ENCODE results near the gene USP12.
"Not testable (repeated sequence)": the region's sequence is repeated elsewhere in the genome, so short reads cannot be mapped to it uniquely, and the experiment has no call there.

The USP12 gene

DNA sequence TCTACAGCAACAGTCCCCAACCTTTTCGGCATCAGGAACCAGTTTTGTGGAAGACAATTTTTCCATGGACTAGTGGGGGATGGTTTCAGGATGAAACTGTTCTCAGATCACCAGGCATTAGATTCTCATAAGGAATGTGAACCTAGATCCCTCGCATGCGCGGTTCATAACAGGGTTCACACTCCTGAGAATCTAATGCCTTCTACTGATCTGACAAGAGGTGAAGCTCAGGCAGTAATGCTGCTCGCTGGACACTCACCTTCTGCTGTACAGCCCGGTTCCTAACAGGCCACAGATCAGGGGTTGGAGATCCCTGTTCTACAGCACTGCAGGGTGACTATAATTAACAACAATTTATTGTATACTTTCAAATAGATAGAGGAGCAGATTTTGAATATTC is 21.9 kb downstream of the USP12 start:
- DNase-seq (ENCODE audit: low read depth) = no peak

GRCh38 chr13:27148900-27149299 is 22.7 kb downstream of the USP12 start:
- no peak for DNase-seq (ENCODE audit: low read depth)

DNA sequence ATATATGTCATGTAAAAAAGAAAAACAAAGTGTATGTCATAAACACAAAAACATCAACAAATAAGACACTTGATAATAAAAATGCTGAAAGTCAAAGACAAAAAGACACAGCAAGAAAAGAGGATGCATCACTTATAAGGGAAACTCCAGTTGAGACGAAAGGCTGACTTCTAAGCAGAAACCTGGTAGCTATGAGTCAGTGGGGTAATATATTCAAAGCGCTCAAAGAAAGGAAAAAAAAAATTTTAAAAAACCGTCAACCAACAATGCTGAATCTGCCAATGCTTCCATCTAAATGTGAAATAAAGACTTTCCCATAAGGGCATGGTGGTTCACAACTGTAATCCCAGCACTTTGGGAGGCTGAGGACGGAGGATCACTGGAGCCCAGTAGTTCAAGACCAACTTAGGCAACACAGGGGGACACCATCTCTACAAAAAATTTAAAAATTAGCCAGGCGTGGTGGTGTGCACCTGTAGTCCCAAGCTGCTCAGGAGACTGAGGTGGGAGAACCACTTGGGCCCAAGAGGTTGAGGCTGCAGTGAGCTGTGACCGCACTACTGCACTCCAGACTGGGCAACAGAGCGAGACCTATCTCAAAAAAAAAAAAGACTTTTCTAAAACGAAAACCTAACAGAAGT is 24.0 kb downstream of the USP12 start:
- DNase-seq (ENCODE audit: low read depth) = no peak

DNA sequence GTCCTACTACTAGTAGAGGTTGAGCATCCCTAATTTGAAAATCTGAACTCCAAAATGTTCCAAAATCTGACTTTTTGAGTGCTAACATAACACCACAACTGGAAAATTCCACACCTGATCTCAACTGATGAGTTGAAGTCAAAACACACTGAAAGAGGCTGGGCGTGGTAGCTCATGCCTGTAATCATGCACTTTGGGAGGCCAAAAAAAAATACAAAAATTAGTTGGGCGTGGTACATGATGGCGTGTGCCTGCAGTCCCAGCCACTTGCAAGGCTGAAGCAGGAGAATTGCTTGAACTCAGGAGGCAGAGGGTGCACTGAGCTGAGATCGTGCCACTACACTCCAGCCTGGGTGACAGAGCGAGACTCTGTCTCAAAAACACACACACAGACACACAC is 29.9 kb downstream of the USP12 start:
- no peak for DNase-seq (ENCODE audit: low read depth)

GRCh38 chr13:27141159-27141558 is 30.5 kb downstream of the USP12 start:
- DNase-seq (ENCODE audit: low read depth) = not testable (repeated sequence)

DNA sequence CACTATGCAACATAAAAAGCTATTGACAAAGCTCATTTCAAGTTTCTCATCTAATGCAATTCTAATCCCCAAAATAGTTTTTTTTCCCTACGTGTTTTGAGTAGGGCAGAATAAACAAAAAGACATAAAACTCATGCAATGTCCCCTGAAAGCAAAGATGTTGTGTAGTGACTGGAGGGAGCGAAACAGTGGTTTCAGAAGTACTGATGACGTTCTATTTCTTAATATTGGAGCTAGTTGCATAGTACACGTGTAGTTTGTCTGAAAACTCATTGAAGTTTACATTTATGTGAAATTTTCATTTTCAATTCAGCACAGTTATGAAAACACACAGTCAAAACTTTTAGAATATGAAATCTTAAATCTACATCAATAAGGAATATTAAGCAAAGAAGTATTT is 31.6 kb downstream of the USP12 start:
- DNase-seq (ENCODE audit: low read depth) = no peak

GRCh38 chr13:27139565-27139964 is 32.0 kb downstream of the USP12 start:
- no peak for DNase-seq (ENCODE audit: low read depth)

DNA sequence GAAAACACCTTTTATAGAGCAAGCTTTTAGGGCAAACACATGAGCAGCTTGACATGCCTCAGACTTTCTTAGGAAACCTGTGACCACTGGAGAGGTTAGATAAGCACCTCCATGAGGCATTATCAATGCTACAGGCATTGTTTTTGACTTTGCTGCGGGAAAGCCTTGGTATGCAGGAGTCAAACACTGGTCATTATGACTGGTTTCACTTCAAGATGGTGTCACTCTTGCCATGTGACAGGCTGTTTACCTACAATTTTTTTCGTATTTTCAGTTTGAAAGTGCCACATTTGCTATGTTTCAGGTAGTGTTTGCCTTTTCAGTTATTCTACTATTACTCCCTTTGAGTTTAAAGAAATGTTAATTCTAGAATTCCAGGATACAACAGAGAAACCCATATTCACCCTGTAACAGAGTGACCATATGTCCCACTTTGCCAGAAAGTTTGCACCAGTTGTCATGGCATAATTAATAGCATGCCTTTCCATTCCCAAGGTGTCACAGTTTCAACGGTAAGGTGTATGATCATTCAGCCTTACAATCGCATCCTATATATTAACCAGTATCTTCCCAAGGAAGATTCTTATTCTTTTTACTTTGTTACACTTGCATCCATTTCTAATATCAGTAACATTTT is 33.0 kb downstream of the USP12 start:
- no peak for DNase-seq (ENCODE audit: low read depth)

- no peak for DNase-seq (ENCODE audit: low read depth)
Observed at GRCh38 chr13:27137759-27138158, 33.9 kb downstream of the USP12 start.

DNA sequence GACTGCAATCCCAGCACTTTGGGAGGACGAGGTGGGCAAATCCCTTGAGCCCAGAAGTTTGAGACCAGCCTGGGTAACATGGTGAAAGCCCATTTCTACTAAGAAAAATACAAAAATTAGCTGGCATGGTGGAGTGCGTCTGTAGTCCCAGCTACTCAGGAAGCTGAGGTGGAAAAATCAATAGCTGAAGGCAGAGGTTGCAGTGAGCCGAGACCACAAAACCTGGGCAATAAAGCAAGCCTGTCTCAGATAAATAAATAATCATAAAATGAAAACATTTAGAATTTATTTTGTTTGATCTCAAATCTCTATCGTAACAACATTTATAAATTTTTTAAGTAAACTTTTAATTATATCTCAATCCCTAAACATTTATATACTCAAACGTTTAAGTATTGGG is 36.6 kb downstream of the USP12 start:
- no peak for DNase-seq (ENCODE audit: low read depth)

- DNase-seq (ENCODE audit: low read depth) = no peak
Observed at GRCh38 chr13:27133889-27134288, 37.7 kb downstream of the USP12 start.

- DNase-seq (ENCODE audit: low read depth) = no peak
Observed at GRCh38 chr13:27132538-27132937, 39.1 kb downstream of the USP12 start.

- no peak for DNase-seq (ENCODE audit: low read depth)
Observed at GRCh38 chr13:27131906-27132305, 39.7 kb downstream of the USP12 start.

DNA sequence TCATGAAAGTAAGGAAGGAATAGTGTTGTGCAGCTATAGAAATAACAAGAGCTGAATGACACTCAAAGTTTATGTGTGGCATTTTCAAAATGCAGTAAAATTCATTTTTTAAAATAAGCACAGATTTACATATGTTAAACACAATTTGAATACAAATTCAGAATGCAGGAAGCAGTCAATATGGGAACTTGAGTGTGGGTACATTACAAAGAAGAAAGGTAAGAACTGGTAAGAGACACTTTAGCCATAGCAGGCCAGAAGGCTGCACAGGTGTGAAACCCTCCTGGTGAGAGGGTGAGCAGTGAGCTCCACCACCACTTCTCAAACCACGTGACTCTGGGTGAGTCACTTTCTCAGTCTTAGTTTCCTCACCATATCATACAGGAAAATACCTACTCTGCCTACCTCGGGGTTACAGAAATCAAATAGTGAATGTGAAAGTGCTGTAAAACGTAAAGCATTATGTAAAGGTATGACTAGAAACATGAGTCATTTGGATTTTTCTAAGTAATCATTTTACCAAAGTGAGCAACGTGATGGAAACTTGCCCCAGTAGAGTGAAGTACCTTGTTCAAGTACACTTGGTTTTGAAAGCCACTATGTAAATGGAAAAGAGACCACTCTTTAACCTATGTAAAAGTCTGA is 40.5 kb downstream of the USP12 start:
- DNase-seq (ENCODE audit: low read depth) = peak; percentile 35

DNA sequence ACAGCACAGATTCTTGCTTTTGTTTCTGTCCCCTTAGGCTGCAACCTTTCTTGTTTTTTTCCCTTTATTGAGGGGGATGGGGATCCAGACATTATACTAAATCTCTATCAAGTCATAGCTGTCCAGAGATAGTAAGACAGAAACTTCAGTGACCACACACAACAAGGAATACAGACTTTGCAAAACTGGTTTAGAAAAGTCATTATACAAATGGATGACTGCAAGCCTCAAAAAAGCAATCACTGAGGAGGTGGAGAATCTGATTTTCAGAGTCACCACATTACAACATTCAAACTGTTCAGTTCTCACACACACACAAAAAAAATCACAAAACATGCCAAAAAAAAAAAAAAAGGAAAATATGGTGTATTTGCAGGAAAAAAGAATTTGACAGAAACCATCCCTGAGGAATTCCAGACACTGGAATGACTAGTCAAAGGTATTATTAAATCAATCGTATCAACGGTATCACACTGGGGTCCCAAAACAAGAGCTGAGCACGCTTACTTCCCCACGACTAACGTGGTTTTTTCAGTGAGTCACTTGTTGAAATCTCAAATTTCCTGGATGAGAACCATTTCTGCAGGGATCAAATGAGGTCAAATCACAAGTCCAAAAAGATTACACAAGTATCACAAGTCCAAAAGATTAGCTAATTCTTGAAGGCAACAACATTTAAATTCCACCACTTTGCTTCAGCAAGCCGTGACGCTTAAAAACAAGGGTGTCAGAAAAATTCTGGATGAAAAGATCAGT is 41.2 kb downstream of the USP12 start:
- DNase-seq (ENCODE audit: low read depth) = no peak

DNA sequence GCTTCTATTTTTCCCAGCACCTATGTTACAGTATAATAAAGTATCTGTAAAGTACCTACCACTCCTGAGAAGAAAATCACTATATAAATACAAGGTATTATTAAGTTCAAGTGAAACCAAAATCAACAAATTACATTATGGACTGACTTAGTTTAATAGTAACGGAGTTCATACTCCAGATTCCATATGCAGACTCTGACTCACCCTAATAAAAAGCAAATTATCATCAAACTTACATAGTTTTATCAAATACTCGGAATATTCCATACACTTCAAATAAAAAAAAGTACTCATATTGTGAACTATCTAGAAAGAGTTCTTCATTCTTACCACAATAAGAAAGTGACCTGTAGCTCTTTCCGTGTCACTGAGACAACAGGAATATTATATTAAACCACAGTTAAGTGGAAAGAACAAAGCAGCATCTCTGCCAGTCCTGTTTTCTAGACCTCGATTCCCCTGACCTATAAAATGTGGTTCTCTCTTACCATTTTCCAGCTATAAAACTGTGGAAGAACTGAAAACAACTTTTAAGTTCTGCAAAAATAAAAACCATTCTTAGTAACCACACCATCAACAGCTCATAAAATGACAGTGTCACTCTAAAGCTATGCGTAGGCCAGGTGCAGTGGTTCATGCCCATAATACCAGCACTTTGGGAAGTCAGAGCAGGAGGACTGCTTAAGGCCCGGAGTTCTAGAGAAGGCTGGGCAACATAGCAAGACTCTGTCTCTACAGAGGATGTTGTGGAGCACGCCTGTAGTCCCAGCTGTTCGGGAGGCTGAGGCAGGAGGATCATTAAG is 42.6 kb downstream of the USP12 start:
- no peak for DNase-seq (ENCODE audit: low read depth)

- no peak for DNase-seq (ENCODE audit: low read depth)
Observed at GRCh38 chr13:27126859-27127258, 44.8 kb downstream of the USP12 start.

DNA sequence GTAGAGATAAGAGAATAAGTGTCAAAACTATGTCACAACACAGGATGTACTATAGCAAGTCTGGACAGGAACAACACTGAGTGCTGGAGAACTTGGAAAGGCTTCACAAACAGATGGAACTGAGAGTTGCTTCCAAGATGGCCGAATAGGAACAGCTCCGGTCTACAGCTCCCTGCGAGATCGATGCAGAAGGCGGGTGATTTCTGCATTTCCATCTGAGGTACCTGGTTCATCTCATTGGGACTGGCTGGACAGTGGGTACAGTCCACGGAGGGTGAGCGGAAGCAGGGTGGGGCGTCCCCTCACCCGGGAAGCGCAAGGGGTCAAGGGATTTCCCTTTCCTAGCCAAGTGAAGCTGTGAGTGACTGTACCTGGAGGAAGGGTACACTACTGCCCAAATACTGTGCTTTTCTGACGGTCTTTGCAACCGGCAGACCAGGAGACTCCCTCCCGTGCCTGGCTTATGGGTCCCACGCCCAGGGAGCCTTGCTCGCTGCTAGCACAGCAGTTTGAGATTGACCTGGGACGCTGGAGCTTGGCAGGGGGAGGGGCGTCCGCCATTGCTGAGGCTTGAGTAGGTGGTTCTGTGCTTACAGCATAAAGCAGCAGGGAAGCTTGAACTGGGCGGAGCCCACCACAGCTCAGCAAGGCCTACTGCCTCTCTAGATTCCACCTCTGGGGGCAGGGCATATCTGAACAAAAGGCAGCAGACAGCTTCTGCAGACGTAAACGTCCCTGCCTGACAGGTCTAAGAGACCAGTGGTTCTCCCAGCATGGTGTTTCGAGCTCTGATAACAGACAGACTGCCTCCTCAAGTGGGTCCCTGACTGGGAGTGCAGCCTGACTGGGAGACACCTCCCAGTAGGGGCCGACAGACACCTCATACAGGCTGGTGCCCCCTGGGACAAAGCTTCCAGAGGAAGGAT is 46.0 kb downstream of the USP12 start:
- no peak for DNase-seq (ENCODE audit: low read depth)

DNA sequence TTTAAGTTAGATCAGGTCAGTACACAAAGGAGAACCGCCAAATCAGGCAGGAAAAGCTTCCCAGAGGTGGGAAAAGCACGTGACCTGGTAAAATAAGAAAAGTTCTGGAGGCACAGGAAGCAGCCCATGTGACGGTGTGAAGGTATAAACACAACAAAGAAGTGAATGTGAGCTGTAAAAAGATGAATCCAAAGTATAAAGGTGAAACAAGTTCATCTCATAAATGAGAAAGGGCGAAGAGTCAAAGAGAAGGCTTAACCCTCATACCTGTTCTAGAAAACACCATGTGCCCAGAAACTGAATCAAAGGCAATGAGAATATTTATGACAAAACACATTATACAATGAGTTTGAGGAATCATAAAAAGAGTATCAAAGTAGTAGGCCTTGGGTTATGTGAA is 47.0 kb downstream of the USP12 start:
- no peak for DNase-seq (ENCODE audit: low read depth)

GRCh38 chr13:27123445-27123844 is 48.2 kb downstream of the USP12 start:
- not testable (repeated sequence) for DNase-seq (ENCODE audit: low read depth)

DNA sequence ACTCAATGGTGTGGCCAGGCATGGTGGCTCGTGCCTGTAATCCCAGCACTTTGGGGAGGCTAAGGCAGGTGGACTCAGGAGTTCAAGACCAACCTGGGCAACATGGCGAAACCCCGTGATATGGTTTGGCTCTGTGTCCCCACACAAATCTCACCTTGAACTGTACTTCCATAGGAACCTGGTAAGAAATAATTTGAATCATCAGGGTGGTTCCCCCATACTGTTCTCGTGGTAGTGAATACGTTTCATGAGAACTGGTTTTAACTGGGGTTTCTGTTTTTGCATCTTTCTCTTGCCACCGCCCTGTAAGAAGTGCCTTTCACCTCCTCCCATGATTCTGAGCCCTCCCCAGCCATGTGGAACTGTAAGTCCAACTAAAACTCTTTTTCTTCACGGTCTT is 49.6 kb downstream of the USP12 start:
- no peak for DNase-seq (ENCODE audit: low read depth)
